Neural progenitor cell (in vitro differentiated cells): Measurements from ENCODE around the gene DNAJA4. TPM values are rescaled to one million over a fixed set of nuclear protein-coding genes. Genes with fewer than 3 reads are reported as not detected.

Experiments
- DNase-seq: peaks from one replicate; pipeline ENCODE4 v3.0.0-alpha.2; 2016; ENCODE audit warnings: low spot score
- H2AFZ ChIP-seq: fragments of 200-600 bp; sonication (generic); replicated peaks from 2 replicates; pipeline ENCODE4 v1.6.1; 2016; ENCODE audit warnings: antibody characterized with exemption
- H3F3A ChIP-seq: fragments of 200-600 bp; sonication (generic); 2 replicates; pipeline ENCODE4 v1.6.1; 2016; ENCODE audit warnings: antibody characterized with exemption, low read depth
- H3K27ac ChIP-seq: fragments of 200-600 bp; sonication (generic); 2 replicates; pipeline ENCODE4 v1.5.1; 2016; ENCODE audit warnings: mild to moderate bottlenecking
- H3K27me3 ChIP-seq: fragments of 200-600 bp; sonication (generic); 2 replicates; pipeline ENCODE4 v1.6.1; 2016; ENCODE audit warnings: mild to moderate bottlenecking, moderate library complexity
- H3K36me3 ChIP-seq: fragments of 200-600 bp; sonication (generic); 2 replicates; pipeline ENCODE4 v1.5.1; 2016
- H3K4me1 ChIP-seq: fragments of 200-600 bp; sonication (generic); 2 replicates; pipeline ENCODE4 v1.6.1; 2016; ENCODE audit warnings: mixed run types
- H3K4me2 ChIP-seq: fragments of 200-600 bp; sonication (generic); 2 replicates; pipeline ENCODE4 v1.6.1; 2016
- H3K4me3 ChIP-seq: fragments of 200-600 bp; sonication (generic); 2 replicates; pipeline ENCODE4 v1.5.1; 2016
- H3K79me2 ChIP-seq: fragments of 200-600 bp; sonication (generic); 2 replicates; pipeline ENCODE4 v1.6.1; 2016; ENCODE audit warnings: low read depth
- H3K9ac ChIP-seq: fragments of 200-600 bp; sonication (generic); 2 replicates; pipeline ENCODE4 v1.6.1; 2016
- H3K9me3 ChIP-seq: fragments of 200-600 bp; sonication (generic); 2 replicates; pipeline ENCODE4 v1.5.1; 2016; ENCODE audit warnings: low read depth
- H4K20me1 ChIP-seq: fragments of 200-600 bp; sonication (generic); 2 replicates; pipeline ENCODE4 v1.6.1; 2016; ENCODE audit warnings: low read depth
- H3K27ac Mint-ChIP-seq: 3 replicates; pipeline ENCODE4 v1.8.0; 2021; ENCODE audit warnings: mixed read lengths
- H3K27me3 Mint-ChIP-seq: 2 replicates; pipeline ENCODE4 v1.8.0; 2022; ENCODE audit warnings: low read depth, mild to moderate bottlenecking, inconsistent platforms, moderate library complexity, mixed read lengths; ENCODE audit not compliant: insufficient read depth
- H3K36me3 Mint-ChIP-seq: 3 replicates; pipeline ENCODE4 v1.8.0; 2021; ENCODE audit warnings: mixed read lengths
- H3K4me1 Mint-ChIP-seq: 3 replicates; pipeline ENCODE4 v1.8.0; 2021; ENCODE audit warnings: mixed read lengths
- H3K4me3 Mint-ChIP-seq: 3 replicates; pipeline ENCODE4 v1.8.0; 2021; ENCODE audit warnings: mild to moderate bottlenecking, moderate library complexity, mixed read lengths
- H3K9me3 Mint-ChIP-seq: 3 replicates; pipeline ENCODE4 v1.8.0; 2020; ENCODE audit warnings: mixed read lengths
- EZH2 ChIP-seq: fragments of 200-600 bp; sonication (generic); IDR thresholded peaks from 2 replicates; pipeline ENCODE4 v1.6.1; 2017; ENCODE audit warnings: antibody characterized with exemption, mild to moderate bottlenecking, moderate library complexity
- EZH2phosphoT487 ChIP-seq: fragments of 200-600 bp; sonication (generic); IDR thresholded peaks from 2 replicates; pipeline ENCODE4 v1.6.1; 2017; ENCODE audit warnings: antibody characterized with exemption
- total RNA-seq: library from RNA; depleted of rRNA; stranded (reverse); fragments of >200 nt; gene quantifications from 2 replicates; pipeline ENCODE4 v1.2.3, GENCODE V29; 2015; ENCODE audit warnings: low replicate concordance
- TF ChIP-seq, protein P1 (sequence below): fragments of 200-600 bp; sonication (generic); IDR thresholded peaks from 2 replicates; pipeline ENCODE4 v1.5.1; 2017; ENCODE audit warnings: antibody characterized with exemption, mild to moderate bottlenecking

The DNAJA4 gene
- total RNA-seq, 1 donor from 2014 or later: not detected

DNA sequence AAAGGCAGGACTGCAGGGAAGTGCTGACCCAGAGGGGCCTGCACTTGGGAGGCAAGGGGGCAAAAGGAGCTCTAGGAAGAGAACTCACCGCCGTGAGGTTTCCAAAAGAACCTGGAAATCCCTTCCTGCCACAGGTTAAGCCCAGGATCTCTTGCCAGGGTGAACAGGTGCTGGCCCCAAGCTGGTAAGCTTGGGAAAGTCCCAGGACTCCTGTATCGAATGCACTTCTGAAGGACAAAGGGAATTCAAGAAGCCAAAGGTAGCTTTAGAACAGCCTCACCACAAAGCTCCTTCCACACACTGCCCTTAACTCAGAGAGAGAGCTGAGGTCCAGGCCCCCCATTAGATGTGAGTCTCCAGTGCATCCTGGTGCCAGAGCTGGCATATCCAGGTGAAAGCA lies 46.9 kb downstream of the DNAJA4 start:
- Histone ChIP-seq H3F3A (peaks cover 9% of the 10 kb centered on the region), H3K4me3 (no peak overlapping the region), H2AFZ (no peak overlapping the region), H3K9ac (no peak overlapping the region), H3K27ac (no peak overlapping the region), H4K20me1 (no peaks in the 10 kb centered on the region), H3K27me3 (no peaks in the 10 kb centered on the region), H3K36me3 (no peaks in the 10 kb centered on the region), H3K9me3 (no peaks in the 10 kb centered on the region), H3K79me2 (no peaks in the 10 kb centered on the region), H3K4me1 (peaks cover 33% of the 10 kb centered on the region), H3K4me2 (no peak overlapping the region)
- Mint-ChIP-seq H3K4me1 (peaks cover 48% of the 10 kb centered on the region), H3K27me3 (peaks cover 5% of the 10 kb centered on the region), H3K27ac (peak overlapping the region; percentile 62), H3K4me3 (no peak overlapping the region), H3K36me3 (no peaks in the 10 kb centered on the region), H3K9me3 (no peaks in the 10 kb centered on the region)
- no peak for TF ChIP-seq EZH2
- no peak for TF ChIP-seq EZH2phosphoT487
- TF ChIP-seq, protein P1, sequence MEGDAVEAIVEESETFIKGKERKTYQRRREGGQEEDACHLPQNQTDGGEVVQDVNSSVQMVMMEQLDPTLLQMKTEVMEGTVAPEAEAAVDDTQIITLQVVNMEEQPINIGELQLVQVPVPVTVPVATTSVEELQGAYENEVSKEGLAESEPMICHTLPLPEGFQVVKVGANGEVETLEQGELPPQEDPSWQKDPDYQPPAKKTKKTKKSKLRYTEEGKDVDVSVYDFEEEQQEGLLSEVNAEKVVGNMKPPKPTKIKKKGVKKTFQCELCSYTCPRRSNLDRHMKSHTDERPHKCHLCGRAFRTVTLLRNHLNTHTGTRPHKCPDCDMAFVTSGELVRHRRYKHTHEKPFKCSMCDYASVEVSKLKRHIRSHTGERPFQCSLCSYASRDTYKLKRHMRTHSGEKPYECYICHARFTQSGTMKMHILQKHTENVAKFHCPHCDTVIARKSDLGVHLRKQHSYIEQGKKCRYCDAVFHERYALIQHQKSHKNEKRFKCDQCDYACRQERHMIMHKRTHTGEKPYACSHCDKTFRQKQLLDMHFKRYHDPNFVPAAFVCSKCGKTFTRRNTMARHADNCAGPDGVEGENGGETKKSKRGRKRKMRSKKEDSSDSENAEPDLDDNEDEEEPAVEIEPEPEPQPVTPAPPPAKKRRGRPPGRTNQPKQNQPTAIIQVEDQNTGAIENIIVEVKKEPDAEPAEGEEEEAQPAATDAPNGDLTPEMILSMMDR: no peak
- DNase-seq: no peak

DNA sequence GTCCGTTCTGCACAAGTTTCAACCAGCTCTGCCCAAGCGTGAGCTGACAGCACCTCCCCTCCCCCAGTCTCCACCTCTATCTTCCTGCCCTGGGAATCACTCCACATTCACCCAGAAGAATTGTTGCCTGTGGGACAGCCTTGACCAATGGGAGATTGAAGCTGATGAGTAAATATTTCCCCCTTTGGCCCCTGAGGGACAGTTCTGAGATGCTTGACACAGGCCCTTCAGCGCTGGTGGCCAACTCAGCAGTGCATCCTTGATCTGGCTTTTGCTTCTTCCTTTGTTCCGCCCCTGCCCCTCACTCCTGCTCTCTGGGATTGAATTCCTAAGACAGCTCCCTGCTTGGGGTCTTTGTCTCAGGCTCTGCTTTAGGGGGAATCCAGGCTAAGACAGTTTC lies 48.2 kb downstream of the DNAJA4 start:
- peak overlapping the region; percentile 64 for H3K4me2 ChIP-seq
- no peak for TF ChIP-seq EZH2
- TF ChIP-seq, protein P1: no peak
- no peak for TF ChIP-seq EZH2phosphoT487

DNA sequence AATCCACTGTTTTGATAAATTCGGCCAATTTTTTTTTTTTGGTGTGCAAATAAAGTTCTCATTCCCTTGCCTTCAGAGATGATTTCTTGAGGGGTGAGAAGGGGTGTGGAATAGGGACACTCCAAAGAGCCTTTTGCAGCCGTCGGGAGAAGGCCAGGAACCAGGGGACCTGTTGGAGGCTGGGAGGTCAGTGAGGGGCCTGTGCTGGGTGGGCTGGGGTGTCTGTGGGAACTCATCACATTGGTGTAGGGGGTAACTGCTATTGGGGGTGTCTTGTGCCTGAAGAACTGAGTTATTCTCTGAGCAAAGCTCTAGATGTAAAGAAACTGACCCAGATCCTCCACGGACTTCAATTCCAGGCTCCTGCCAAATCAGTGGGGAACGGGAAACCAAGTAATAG lies 48.6 kb downstream of the DNAJA4 start:
- no peaks in the 10 kb centered on the region for H3K36me3 ChIP-seq
- H3K9me3 ChIP-seq: no peaks in the 10 kb centered on the region
- H3K27ac ChIP-seq: peak overlapping the region; percentile 38
- H3K4me1 Mint-ChIP-seq: peaks cover 56% of the 10 kb centered on the region
- H3F3A ChIP-seq: peaks cover 24% of the 10 kb centered on the region
- H3K27me3 Mint-ChIP-seq: peaks cover 11% of the 10 kb centered on the region
- no peak overlapping the region for H3K9ac ChIP-seq
- peak overlapping the region; percentile 64 for H3K4me2 ChIP-seq
- H4K20me1 ChIP-seq: no peaks in the 10 kb centered on the region
- H3K27me3 ChIP-seq: no peaks in the 10 kb centered on the region
- H3K4me3 Mint-ChIP-seq: peak overlapping the region; percentile 6
- no peak overlapping the region for H3K4me3 ChIP-seq
- no peak overlapping the region for H2AFZ ChIP-seq
- TF ChIP-seq EZH2: no peak
- TF ChIP-seq, protein P1: no peak
- TF ChIP-seq EZH2phosphoT487: no peak
- H3K27ac Mint-ChIP-seq: peak overlapping the region; percentile 96
- H3K36me3 Mint-ChIP-seq: no peaks in the 10 kb centered on the region
- DNase-seq: no peak
- no peaks in the 10 kb centered on the region for H3K9me3 Mint-ChIP-seq
- peaks cover 44% of the 10 kb centered on the region for H3K4me1 ChIP-seq
- no peaks in the 10 kb centered on the region for H3K79me2 ChIP-seq

More for the DNA sequence above, 48.2 kb downstream of the DNAJA4 start:
- Mint-ChIP-seq H3K27me3 (peaks cover 10% of the 10 kb centered on the region), H3K4me3 (peak overlapping the region; percentile 6), H3K9me3 (no peaks in the 10 kb centered on the region), H3K36me3 (no peaks in the 10 kb centered on the region), H3K27ac (peak overlapping the region; percentile 96), H3K4me1 (peaks cover 55% of the 10 kb centered on the region)
- peak overlapping the region; percentile 38 for H3K27ac ChIP-seq
- H3K9ac ChIP-seq: no peak overlapping the region
- DNase-seq: peak; percentile 84
- H3K27me3 ChIP-seq: no peaks in the 10 kb centered on the region
- no peaks in the 10 kb centered on the region for H3K79me2 ChIP-seq
- no peak overlapping the region for H2AFZ ChIP-seq
- peaks cover 44% of the 10 kb centered on the region for H3K4me1 ChIP-seq
- H3K9me3 ChIP-seq: no peaks in the 10 kb centered on the region
- H3F3A ChIP-seq: peaks cover 19% of the 10 kb centered on the region
- H4K20me1 ChIP-seq: no peaks in the 10 kb centered on the region
- no peaks in the 10 kb centered on the region for H3K36me3 ChIP-seq
- no peak overlapping the region for H3K4me3 ChIP-seq
